ENCODE measurements around the gene MRPL28.
A peak's percentile ranks its signal among the peaks of the same experiment; 100 is the strongest.
"Not testable (repeated sequence)": the region's sequence is repeated elsewhere in the genome, so short reads cannot be mapped to it uniquely, and the experiment has no call there.

Gene MRPL28

DNA sequence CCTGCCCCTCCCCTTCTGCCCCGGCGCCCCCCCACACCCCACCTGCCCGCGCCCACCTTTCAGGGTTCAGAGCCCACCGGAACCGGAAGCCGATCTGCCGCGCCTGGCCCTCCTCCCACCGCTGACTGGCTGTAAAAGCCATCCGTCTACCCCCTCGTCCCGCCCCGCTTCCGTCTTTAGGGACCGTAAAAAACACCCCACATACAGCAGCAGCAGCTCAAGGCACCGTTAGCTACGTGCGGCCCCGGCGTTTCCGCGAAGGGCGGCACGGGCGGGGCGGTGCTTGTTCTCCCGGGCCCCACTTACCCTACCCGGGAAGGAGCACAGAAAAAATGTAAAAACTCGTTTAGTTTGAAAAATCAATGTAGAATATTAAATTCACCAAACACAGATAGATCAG, at the start of gene MRPL28:
MRPL28 (minus strand) TSS at position 96 of the 400 bp plus-strand sequence. CDS start 320 bp downstream, outside the sequence.
- DNase-seq: peak; percentile 95

- DNase-seq: not testable (repeated sequence)
Measured at GRCh38 chr16:415170-415498, 44.8 kb upstream of the MRPL28 start.

DNA sequence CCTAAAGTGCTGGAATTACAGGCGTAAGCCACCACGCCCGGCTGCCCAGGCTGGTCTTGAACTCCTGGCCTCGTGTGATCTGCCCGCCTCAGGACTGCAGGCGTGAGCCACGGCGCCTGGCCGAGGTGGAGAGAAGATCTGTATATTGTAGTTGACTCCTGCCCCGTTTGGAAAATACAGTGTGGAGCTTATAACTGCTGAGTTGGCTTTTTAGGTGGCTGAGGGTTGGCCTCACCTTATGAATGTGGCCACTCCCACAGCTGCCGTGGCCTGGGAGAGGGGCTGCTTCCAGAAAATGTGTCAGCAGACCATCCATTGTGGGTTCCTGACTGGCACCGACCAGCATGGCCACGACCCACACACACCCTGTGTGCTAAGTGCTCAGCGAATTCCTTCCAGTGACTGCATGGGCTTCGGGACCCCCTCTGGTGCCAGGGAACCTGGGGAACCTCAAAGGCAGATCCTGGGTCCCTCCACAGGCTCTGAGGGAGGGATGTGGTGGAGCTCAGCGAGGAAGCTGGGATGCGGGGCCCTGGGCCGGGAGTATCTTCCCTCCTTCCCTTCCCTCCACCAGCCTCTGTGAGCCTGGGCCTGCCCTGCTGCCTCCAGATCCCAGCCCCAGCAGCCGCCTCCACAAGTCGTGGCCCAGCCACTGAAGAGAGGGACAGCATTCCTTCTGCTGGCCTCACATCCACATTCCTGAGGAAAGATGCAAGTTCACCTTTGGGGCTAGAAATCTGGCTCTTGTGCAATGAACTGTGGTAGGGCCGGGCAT, 44.2 kb upstream of the MRPL28 start:
- no peak for DNase-seq

GRCh38 chr16:411576-412265, 41.4 kb upstream of the MRPL28 start:
- DNase-seq: no peak

DNA sequence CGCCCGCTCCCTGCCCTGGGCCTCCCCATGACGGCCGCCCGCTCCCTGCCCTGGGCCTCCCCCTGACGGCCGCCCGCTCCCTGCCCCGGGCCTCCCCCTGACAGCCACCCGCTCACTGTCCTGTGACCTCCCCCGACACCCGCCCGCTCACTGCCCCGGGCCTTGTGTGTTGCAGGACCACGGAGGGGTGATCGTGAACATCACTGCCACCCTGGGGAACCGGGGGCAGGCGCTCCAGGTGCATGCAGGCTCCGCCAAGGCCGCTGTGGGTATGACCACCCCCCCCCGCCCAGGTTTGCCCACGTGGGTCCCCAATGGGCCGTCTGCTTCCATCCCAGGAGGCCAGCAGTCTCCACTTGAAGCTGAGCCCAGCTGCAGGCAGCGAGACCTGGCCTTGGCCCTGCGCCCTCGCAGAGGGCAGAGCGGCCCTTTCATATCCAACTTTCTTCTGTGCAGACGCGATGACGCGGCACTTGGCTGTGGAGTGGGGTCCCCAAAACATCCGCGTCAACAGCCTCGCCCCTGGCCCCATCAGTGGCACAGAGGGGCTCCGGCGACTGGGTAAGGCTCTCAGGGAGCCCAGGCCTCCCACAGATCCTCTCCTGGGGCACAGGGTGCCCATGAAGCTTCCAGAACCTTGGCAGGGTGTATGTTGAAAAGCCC, 40.3 kb upstream of the MRPL28 start:
- no peak for DNase-seq

GRCh38 chr16:407253-407652, 36.9 kb upstream of the MRPL28 start:
- DNase-seq: no peak

- no peak for DNase-seq
Measured at GRCh38 chr16:405548-406506, 35.5 kb upstream of the MRPL28 start.

DNA sequence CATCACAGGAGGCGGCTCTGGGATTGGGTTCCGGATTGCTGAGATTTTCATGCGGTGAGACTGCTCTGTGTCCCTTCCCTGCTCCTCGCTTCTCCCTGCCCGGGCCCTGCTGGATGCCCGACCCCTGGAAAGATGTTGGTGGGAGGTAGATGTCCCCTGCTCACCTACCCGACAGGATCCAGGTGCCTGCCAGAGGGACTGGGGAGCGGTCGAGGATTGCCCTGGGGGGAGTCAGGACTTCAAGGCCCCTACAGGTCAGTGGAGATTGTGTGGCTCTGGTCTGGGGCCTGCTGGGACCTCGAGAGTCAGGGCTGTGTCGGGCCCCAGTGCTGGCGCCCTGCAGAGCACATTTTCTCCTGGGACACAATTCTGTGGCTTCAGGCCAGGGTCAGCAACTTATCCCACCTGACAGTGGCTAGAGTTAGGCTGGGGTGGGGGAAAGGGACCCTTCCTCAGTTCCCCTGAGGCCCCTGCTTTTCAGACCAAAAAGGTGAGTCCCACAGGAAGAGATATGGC, 34.7 kb upstream of the MRPL28 start:
- no peak for DNase-seq

GRCh38 chr16:401468-402348, 31.4 kb upstream of the MRPL28 start, which contains the start of gene DECR2:
TSS of gene DECR2 (plus strand) at chr16:401885. CDS start at chr16:401964, 79 bp downstream.
- peak; percentile 99 for DNase-seq

DNA sequence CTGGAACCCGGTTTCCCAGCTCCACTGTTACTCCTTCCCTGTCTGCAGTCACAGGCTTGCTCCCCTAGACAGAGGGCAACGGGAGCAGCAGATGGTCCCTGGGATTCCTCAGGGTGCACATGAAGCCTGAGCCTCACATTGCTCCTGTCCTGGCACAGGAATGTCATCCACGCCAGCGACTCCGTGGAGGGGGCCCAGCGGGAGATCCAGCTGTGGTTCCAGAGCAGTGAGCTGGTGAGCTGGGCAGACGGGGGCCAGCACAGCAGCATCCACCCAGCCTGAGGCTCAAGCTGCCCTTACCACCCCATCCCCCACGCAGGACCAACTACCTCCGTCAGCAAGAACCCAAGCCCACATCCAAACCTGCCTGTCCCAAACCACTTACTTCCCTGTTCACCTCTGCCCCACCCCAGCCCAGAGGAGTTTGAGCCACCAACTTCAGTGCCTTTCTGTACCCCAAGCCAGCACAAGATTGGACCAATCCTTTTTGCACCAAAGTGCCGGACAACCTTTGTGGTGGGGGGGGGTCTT, 29.8 kb upstream of the MRPL28 start:
- DNase-seq: no peak

DNA sequence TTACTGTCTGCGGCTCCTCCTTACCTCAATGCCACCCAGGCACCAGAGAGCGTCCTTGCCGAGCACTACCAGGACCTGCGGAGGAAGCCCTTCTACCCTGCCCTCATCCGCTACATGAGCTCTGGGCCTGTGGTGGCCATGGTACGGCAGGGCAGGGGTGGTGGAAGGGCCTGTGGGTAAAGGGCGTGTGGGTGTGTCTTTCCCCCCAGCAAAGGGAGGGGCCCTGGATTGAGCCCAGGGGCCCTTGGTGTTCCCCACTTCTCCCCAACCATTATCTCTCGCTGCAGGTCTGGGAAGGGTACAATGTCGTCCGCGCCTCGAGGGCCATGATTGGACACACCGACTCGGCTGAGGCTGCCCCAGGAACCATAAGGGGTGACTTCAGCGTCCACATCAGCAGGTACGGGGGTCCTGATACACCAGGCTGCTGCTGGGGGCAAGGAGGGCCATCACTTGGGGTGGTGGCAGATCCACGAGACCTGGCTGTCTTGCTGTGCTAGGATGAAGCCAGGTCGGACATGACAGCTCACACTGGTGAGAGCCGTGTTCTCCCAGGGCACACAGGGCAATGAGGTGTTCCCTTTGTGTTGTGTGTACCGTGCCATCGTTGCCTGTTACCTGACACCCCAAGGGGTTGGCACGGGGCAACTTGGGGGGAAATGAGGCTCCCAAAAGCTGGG, 29.1 kb upstream of the MRPL28 start:
- DNase-seq: no peak

GRCh38 chr16:398561-399339, 28.4 kb upstream of the MRPL28 start:
- no peak for DNase-seq

DNA sequence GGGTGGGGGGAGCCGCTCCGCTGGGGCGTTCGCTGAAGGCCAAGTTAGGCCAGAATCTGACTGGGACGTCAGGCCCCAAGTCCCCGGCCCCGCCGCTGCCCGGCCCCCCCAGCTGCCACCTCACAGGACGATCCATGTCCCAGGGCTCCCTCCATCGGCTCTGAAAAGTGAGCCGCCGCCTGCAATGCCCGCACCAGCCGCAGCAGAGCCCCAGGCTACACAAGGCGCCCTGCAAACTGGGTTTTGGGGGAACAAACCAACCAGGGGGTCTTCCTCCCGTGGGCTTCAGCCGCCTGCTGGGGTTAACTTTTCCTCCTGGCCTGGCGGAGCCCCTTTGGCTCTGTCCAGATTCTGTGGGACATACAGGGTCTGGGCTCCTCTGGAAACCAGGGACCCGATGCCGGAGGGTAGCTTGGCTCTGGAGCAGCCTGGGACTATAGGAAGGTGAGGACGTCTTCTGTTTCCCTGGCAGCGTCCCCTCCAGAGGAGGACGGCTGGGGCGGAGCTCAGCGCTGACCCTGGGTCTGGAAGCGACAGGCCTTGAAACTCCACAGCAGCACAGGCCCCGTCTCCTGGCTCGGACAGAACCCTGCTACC, 27.5 kb upstream of the MRPL28 start:
- DNase-seq: no peak

- DNase-seq: no peak
Measured at GRCh38 chr16:397135-397661, 26.9 kb upstream of the MRPL28 start, which contains the start of gene NME4. TSS of gene NME4 (plus strand) at chr16:397199. CDS start at chr16:397223, 24 bp downstream.

- DNase-seq: no peak
Measured at GRCh38 chr16:396605-397004, 26.3 kb upstream of the MRPL28 start.

- DNase-seq: no peak
Measured at GRCh38 chr16:396199-396598, 25.9 kb upstream of the MRPL28 start.

- DNase-seq: no peak
Measured at GRCh38 chr16:392450-393030, 22.2 kb upstream of the MRPL28 start.

- DNase-seq: peak; percentile 94
Measured at GRCh38 chr16:391885-392335, 21.6 kb upstream of the MRPL28 start.

Data from activated CD8-positive, alpha-beta memory T cell treated with anti-CD3 and anti-CD28 coated beads, Interleukin-2, amount 50 U/mL, for 48 hours (primary cell).